CD8-positive, alpha-beta memory T cell (primary cell): Measurements from ENCODE around the gene KCMF1. TPM values are rescaled to one million over a fixed set of nuclear protein-coding genes. Genes with fewer than 3 reads are reported as not detected.

Experiments used
- CTCF ChIA-PET: fragments of 350-600 bp; sonication (Branson Sonifier 250); formaldehyde crosslinking; loops from one replicate; lab custom pipeline; 2021; ENCODE audit warnings: antibody characterized with exemption; lab: Charles Lee
- POLR2A ChIA-PET: fragments of 350-600 bp; sonication (Branson Sonifier 250); formaldehyde crosslinking; loops from one replicate; lab custom pipeline; 2021; ENCODE audit warnings: antibody characterized with exemption; lab: Charles Lee
- DNase-seq, 5 donors: peaks; one replicate each; pipeline versions ENCODE4 v3.0.0 to v3.0.0-alpha.2; 2020 to 2022; ENCODE audit warnings: mixed read lengths in 1 of 5
- H3K27ac ChIP-seq: one replicate; pipeline ENCODE4 v1.7.0; 2013; ENCODE audit warnings: low read depth, mild to moderate bottlenecking, low read length, moderate library complexity
- H3K27me3 ChIP-seq: 2 replicates; pipeline ENCODE4 v1.7.0; 2013; ENCODE audit warnings: low read length, mild to moderate bottlenecking; ENCODE audit not compliant: insufficient read depth, poor library complexity, severe bottlenecking
- H3K36me3 ChIP-seq: 2 replicates; pipeline ENCODE4 v1.7.0; 2013; ENCODE audit warnings: mild to moderate bottlenecking, low read length, moderate library complexity; ENCODE audit not compliant: insufficient read depth
- H3K4me1 ChIP-seq: 2 replicates; pipeline ENCODE4 v1.7.0; 2013; ENCODE audit warnings: mild to moderate bottlenecking, low read length, moderate library complexity; ENCODE audit not compliant: insufficient read depth
- H3K4me3 ChIP-seq: 2 replicates; pipeline ENCODE4 v1.7.0; 2013; ENCODE audit warnings: mild to moderate bottlenecking, low read length
- H3K9me3 ChIP-seq: 2 replicates; pipeline ENCODE4 v1.7.0; 2013; ENCODE audit warnings: mild to moderate bottlenecking, low read length
- H3K27ac Mint-ChIP-seq, 8 donors: one replicate each; pipeline ENCODE4 v1.8.0; 2020 to 2021; ENCODE audit warnings: mixed read lengths in 8 of 8, mild to moderate bottlenecking in 6 of 8, inconsistent platforms in 3 of 8, moderate library complexity in 3 of 8
- H3K27me3 Mint-ChIP-seq, 2 donors: one replicate each; pipeline ENCODE4 v1.8.0; 2020 to 2021; ENCODE audit warnings: mixed read lengths in 2 of 2, mild to moderate bottlenecking in 1 of 2, moderate library complexity in 1 of 2
- H3K36me3 Mint-ChIP-seq, 3 donors: one replicate each; pipeline ENCODE4 v1.8.0; 2020 to 2021; ENCODE audit warnings: mixed read lengths in 3 of 3, inconsistent platforms in 1 of 3, mild to moderate bottlenecking in 1 of 3
- H3K4me1 Mint-ChIP-seq, 3 donors: one replicate each; pipeline ENCODE4 v1.8.0; 2020 to 2021; ENCODE audit warnings: mixed read lengths in 3 of 3, inconsistent platforms in 1 of 3, mild to moderate bottlenecking in 1 of 3
- H3K4me3 Mint-ChIP-seq, 7 donors: one replicate each; pipeline ENCODE4 v1.8.0; 2020 to 2021; ENCODE audit warnings: mixed read lengths in 7 of 7, mild to moderate bottlenecking in 6 of 7, moderate library complexity in 4 of 7, inconsistent platforms in 2 of 7
- H3K9me3 Mint-ChIP-seq, 5 donors: one replicate each; pipeline ENCODE4 v1.8.0; 2020 to 2022; ENCODE audit warnings: mixed read lengths in 5 of 5, mild to moderate bottlenecking in 3 of 5, moderate library complexity in 2 of 5, inconsistent platforms in 1 of 5
- polyA plus RNA-seq: library from polyadenylated mRNA; unstranded; fragments of 300-500 nt; fragmentation: Illumina TruSeq; gene quantifications from one replicate; pipeline ENCODE4 v1.2.3, GENCODE V29; 2021
- total RNA-seq, 2 experiments: library from RNA; stranded (reverse); gene quantifications; one replicate each; pipeline ENCODE4 v1.2.3, GENCODE V29; 2021

KCMF1 gene
- total and polyA plus RNA-seq, 3 experiments from 2014 or later: 30.7 to 105 (median 98.1) TPM

DNA sequence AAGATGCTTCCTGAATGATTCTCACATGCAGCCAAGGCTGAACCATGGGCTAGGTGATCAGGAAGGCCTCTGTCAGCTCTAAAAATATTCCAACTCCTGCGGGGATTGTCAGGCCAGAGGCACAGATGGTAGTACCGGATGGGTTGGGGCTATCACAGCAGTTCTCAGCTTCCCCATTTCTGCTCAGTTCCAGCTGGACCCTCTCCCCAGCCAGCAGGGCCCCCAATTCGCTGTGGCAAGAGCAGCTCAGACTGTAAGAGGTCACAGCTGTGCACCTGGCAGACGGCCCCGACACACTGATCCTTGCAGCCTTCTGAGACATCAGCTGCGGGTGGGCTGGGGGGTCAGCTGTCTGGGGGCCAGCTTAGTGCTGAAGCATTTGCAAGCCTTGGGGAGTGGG, 118.6 kb downstream of the KCMF1 start:
- H3K27me3 ChIP-seq: no peaks in the 10 kb centered on the region
- Mint-ChIP-seq H3K36me3 (peaks cover 0 to 3% (median 0%) of the 10 kb centered on the region in 3 donors), H3K4me1 (no peaks in the 10 kb centered on the region), H3K27ac (no peak overlapping the region), H3K9me3 (no peaks in the 10 kb centered on the region), H3K27me3 (peaks cover 5 to 29% of the 10 kb centered on the region in 2 donors), H3K4me3 (no peak overlapping the region)
- no peaks in the 10 kb centered on the region for H3K4me1 ChIP-seq
- H3K36me3 ChIP-seq: no peaks in the 10 kb centered on the region
- no peak overlapping the region for H3K4me3 ChIP-seq
- ChIA-PET CTCF (no interaction called here), POLR2A (no interaction called here)
- no peak overlapping the region for H3K27ac ChIP-seq
- H3K9me3 ChIP-seq: no peaks in the 10 kb centered on the region
- no peak for DNase-seq

DNA sequence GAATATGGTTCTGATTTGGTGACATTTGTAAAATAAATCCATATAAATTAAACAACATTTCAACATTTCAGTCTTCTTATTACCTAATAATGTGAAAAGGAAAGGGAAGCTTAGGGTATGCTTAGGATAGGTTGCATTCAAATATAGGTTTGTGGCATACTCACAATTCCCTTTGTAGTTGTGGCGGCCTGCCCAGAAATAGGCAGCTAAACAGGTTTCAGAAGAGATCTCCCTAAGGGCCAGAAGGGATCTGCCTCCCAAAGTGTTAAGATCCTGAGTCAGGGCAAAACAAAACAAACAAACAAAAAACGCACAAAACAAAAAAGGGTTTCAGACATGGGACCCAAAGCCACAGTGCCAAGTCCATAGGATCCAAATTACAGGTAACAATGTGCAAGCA, 120.9 kb downstream of the KCMF1 start:
- no peak overlapping the region for H3K27ac Mint-ChIP-seq
- Histone ChIP-seq H3K9me3 (no peaks in the 10 kb centered on the region), H3K4me3 (no peak overlapping the region), H3K27me3 (peaks cover 1% of the 10 kb centered on the region), H3K27ac (no peak overlapping the region), H3K4me1 (no peaks in the 10 kb centered on the region), H3K36me3 (no peaks in the 10 kb centered on the region)
- H3K27me3 Mint-ChIP-seq: peaks cover 15 to 39% of the 10 kb centered on the region in 2 donors
- peaks cover 0 to 3% (median 0%) of the 10 kb centered on the region in 3 donors for H3K36me3 Mint-ChIP-seq
- no peaks in the 10 kb centered on the region for H3K9me3 Mint-ChIP-seq
- DNase-seq: no peak
- ChIA-PET CTCF (no interaction called here), POLR2A (no interaction called here)
- no peaks in the 10 kb centered on the region for H3K4me1 Mint-ChIP-seq
- H3K4me3 Mint-ChIP-seq: no peak overlapping the region

DNA sequence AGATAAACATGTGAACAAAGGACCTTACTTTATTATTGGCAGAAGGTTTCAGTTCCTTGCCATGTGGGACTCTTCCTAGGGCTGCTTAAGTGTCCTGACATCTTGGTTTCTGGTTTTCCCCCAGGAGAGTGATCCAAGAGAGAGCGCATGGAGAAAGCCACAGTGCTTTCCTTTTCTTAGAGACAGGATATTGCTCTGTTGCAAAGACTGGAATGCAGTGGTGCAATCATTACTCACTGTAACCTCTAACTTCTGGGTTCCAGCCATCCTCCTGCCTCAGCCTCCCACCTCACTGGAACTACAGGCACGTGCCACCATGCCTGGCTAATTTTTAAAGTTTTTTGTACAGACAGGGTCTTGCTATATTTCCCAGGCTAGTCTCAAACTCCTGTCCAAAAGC, 124.1 kb downstream of the KCMF1 start:
- CTCF ChIA-PET: no interaction called here
- Histone ChIP-seq H3K4me1 (no peaks in the 10 kb centered on the region), H3K27ac (no peak overlapping the region), H3K4me3 (no peak overlapping the region), H3K27me3 (peaks cover 4% of the 10 kb centered on the region), H3K36me3 (no peaks in the 10 kb centered on the region), H3K9me3 (no peaks in the 10 kb centered on the region)
- H3K36me3 Mint-ChIP-seq: peaks cover 0 to 3% (median 0%) of the 10 kb centered on the region in 3 donors
- H3K27me3 Mint-ChIP-seq: peaks cover 13 to 44% of the 10 kb centered on the region in 2 donors
- H3K9me3 Mint-ChIP-seq: no peaks in the 10 kb centered on the region
- no peak for DNase-seq
- H3K4me1 Mint-ChIP-seq: no peaks in the 10 kb centered on the region
- H3K4me3 Mint-ChIP-seq: no peak overlapping the region
- POLR2A ChIA-PET: no interaction called here
- no peak overlapping the region for H3K27ac Mint-ChIP-seq

- Histone ChIP-seq H3K9me3 (no peaks in the 10 kb centered on the region), H3K36me3 (no peaks in the 10 kb centered on the region), H3K4me3 (no peak overlapping the region), H3K27ac (no peak overlapping the region), H3K4me1 (no peaks in the 10 kb centered on the region), H3K27me3 (peaks cover 4% of the 10 kb centered on the region)
- DNase-seq: no peak
- H3K27ac Mint-ChIP-seq: no peak overlapping the region
- H3K4me3 Mint-ChIP-seq: no peak overlapping the region
- peaks cover 12 to 38% of the 10 kb centered on the region in 2 donors for H3K27me3 Mint-ChIP-seq
- ChIA-PET CTCF (interaction anchor here (0.7 kb wide), 1 partner anchor 14 kb away, joined by 3 read pairs; no protein-coding TSS in a partner anchor), POLR2A (no interaction called here)
- no peaks in the 10 kb centered on the region for H3K9me3 Mint-ChIP-seq
- H3K36me3 Mint-ChIP-seq: peaks cover 0 to 3% (median 0%) of the 10 kb centered on the region in 3 donors
- H3K4me1 Mint-ChIP-seq: no peaks in the 10 kb centered on the region
Observed at GRCh38 chr2:85096616-85097015, 125.7 kb downstream of the KCMF1 start.

- Mint-ChIP-seq H3K36me3 (no peaks in the 10 kb centered on the region), H3K9me3 (no peaks in the 10 kb centered on the region), H3K4me1 (no peaks in the 10 kb centered on the region), H3K27ac (no peak overlapping the region), H3K27me3 (peaks cover 1 to 9% of the 10 kb centered on the region in 2 donors), H3K4me3 (no peak overlapping the region)
- Histone ChIP-seq H3K27me3 (no peaks in the 10 kb centered on the region), H3K27ac (no peak overlapping the region), H3K9me3 (no peaks in the 10 kb centered on the region), H3K4me3 (no peak overlapping the region), H3K36me3 (no peaks in the 10 kb centered on the region), H3K4me1 (no peaks in the 10 kb centered on the region)
- ChIA-PET POLR2A (no interaction called here), CTCF (no interaction called here)
- DNase-seq: no peak
Observed at GRCh38 chr2:85104228-85104627, 133.3 kb downstream of the KCMF1 start.

GRCh38 chr2:85106489-85107180, 135.7 kb downstream of the KCMF1 start:
- H3K36me3 Mint-ChIP-seq: peaks cover 0 to 2% (median 0%) of the 10 kb centered on the region in 3 donors
- H3K4me1 Mint-ChIP-seq: no peaks in the 10 kb centered on the region
- H3K27me3 ChIP-seq: no peaks in the 10 kb centered on the region
- H3K27ac ChIP-seq: no peak overlapping the region
- POLR2A ChIA-PET: no interaction called here
- no peak for DNase-seq
- H3K4me3 Mint-ChIP-seq: no peak overlapping the region
- CTCF ChIA-PET: no interaction called here
- no peak overlapping the region for H3K4me3 ChIP-seq
- peaks cover 1 to 14% of the 10 kb centered on the region in 2 donors for H3K27me3 Mint-ChIP-seq
- no peaks in the 10 kb centered on the region for H3K4me1 ChIP-seq
- H3K9me3 ChIP-seq: no peaks in the 10 kb centered on the region
- no peaks in the 10 kb centered on the region for H3K9me3 Mint-ChIP-seq
- H3K27ac Mint-ChIP-seq: no peak overlapping the region
- no peaks in the 10 kb centered on the region for H3K36me3 ChIP-seq

Other genes with a start within 250 kb of the KCMF1 start
- gene TRABD2A, start 90.1 kb upstream of the KCMF1 start, total RNA-seq: 10 to 100 TPM; 20.3 to 20.8 TPM
- 36.6 TPM for gene TRABD2A, start 90.1 kb upstream of the KCMF1 start, polyA plus RNA-seq
- 1,000 to 10,000 TPM; 1,121 to 1,125 TPM for gene TMSB10, start 65.5 kb upstream of the KCMF1 start, total RNA-seq
- gene TMSB10, start 65.5 kb upstream of the KCMF1 start, polyA plus RNA-seq: 4,836 TPM
- not detected for gene TCF7L1, start 162.2 kb downstream of the KCMF1 start, total RNA-seq
- gene TCF7L1, start 162.2 kb downstream of the KCMF1 start, polyA plus RNA-seq: 0.07 TPM